Measurements from ENCODE around the gene CPT1A.
A peak's percentile ranks its signal among the peaks of the same experiment; 100 is the strongest.
"Not testable (repeated sequence)": the region's sequence is repeated elsewhere in the genome, so short reads cannot be mapped to it uniquely, and the experiment has no call there.

Gene CPT1A

GRCh38 chr11:68841718-68842426 lies at the start of gene CPT1A:
CPT1A (minus strand) TSS chr11:68841916; CDS start chr11:68815474, 26,442 bp downstream.
- DNase-seq (ENCODE audit: low spot score) = peak; percentile 98

- DNase-seq (ENCODE audit: low spot score) = no peak
Measured at GRCh38 chr11:68890490-68891231, 48.9 kb upstream of the CPT1A start.

- DNase-seq (ENCODE audit: low spot score) = peak; percentile 81
Measured at GRCh38 chr11:68889948-68890446, 48.3 kb upstream of the CPT1A start.

- not testable (repeated sequence) for DNase-seq (ENCODE audit: low spot score)
Measured at GRCh38 chr11:68884827-68885226, 43.1 kb upstream of the CPT1A start.

GRCh38 chr11:68882391-68882790 lies 40.7 kb upstream of the CPT1A start:
- DNase-seq (ENCODE audit: low spot score) = no peak

- DNase-seq (ENCODE audit: low spot score) = no peak
Measured at GRCh38 chr11:68881320-68881719, 39.6 kb upstream of the CPT1A start.

- no peak for DNase-seq (ENCODE audit: low spot score)
Measured at GRCh38 chr11:68880851-68881250, 39.1 kb upstream of the CPT1A start.

- DNase-seq (ENCODE audit: low spot score) = no peak
Measured at GRCh38 chr11:68878022-68878421, 36.3 kb upstream of the CPT1A start.

GRCh38 chr11:68872216-68873003 lies 30.7 kb upstream of the CPT1A start:
- no peak for DNase-seq (ENCODE audit: low spot score)

GRCh38 chr11:68870470-68870869 lies 28.8 kb upstream of the CPT1A start:
- DNase-seq (ENCODE audit: low spot score) = no peak

- no peak for DNase-seq (ENCODE audit: low spot score)
Measured at GRCh38 chr11:68868221-68868835, 26.6 kb upstream of the CPT1A start.

- DNase-seq (ENCODE audit: low spot score) = no peak
Measured at GRCh38 chr11:68867066-68867465, 25.4 kb upstream of the CPT1A start.

GRCh38 chr11:68865241-68865640 lies 23.5 kb upstream of the CPT1A start:
- DNase-seq (ENCODE audit: low spot score) = no peak

- DNase-seq (ENCODE audit: low spot score) = no peak
Measured at GRCh38 chr11:68863553-68864265, 22.0 kb upstream of the CPT1A start.

GRCh38 chr11:68862421-68862820 lies 20.7 kb upstream of the CPT1A start:
- no peak for DNase-seq (ENCODE audit: low spot score)

GRCh38 chr11:68859123-68859522 lies 17.4 kb upstream of the CPT1A start:
- no peak for DNase-seq (ENCODE audit: low spot score)

GRCh38 chr11:68857037-68857586 lies 15.4 kb upstream of the CPT1A start:
- DNase-seq (ENCODE audit: low spot score) = no peak

- peak; percentile 63 for DNase-seq (ENCODE audit: low spot score)
Measured at GRCh38 chr11:68856425-68857030, 14.8 kb upstream of the CPT1A start.

- DNase-seq (ENCODE audit: low spot score) = no peak
Measured at GRCh38 chr11:68855205-68855981, 13.7 kb upstream of the CPT1A start.

Measured in HuH-7.5 (cell line).